ENCODE results near the gene RBP5. TPM values are rescaled to one million over a fixed set of nuclear protein-coding genes. Genes with fewer than 3 reads are reported as not detected.
A peak's percentile ranks its signal among the peaks of the same experiment; 100 is the strongest.

Gene RBP5
- polyA plus RNA-seq, 2 of the 4 experiments (the other 2 are of a cell fraction), result 0.25 TPM; not detected in 1

- TF ChIP-seq EHF (CRISPR knock-in tag; IDR thresholded peaks at IDR 0.05) (no peak), EP300 (IDR thresholded peaks at IDR 0.05) (0 out of 5 replicates have a peak, but pooled peaks of 1 of the 2 experiments have one; percentile 24), RNF2 (IDR thresholded peaks at IDR 0.05; ENCODE audit: borderline replicate concordance, low read depth) (no peak), CTCF (IDR thresholded peaks at IDR 0.05) (peak; percentile 88), PHF8 (IDR thresholded peaks at IDR 0.05; ENCODE audit: borderline replicate concordance, low read depth) (no peak), ZC3H11A (IDR thresholded peaks at IDR 0.05) (no peak), RCOR1 (IDR thresholded peaks at IDR 0.05; ENCODE audit: low read depth, low read length) (no peak), FOSL2 (IDR thresholded peaks at IDR 0.05) (no peak), FOSL2 (CRISPR knock-in tag; IDR thresholded peaks at IDR 0.05) (0 out of 2 replicates have a peak, but pooled peaks have one; percentile 16), RARB (CRISPR knock-in tag; IDR thresholded peaks at IDR 0.05) (peak; percentile 61; the same call in 1 of the 2 replicates), TFCP2L1 (CRISPR knock-in tag; IDR thresholded peaks at IDR 0.05) (no peak), JUNB (IDR thresholded peaks at IDR 0.05) (no peak), CEBPB (IDR thresholded peaks at IDR 0.05) (peak; percentile 85 to 98; a peak in 3 of 4 replicates), POLR2A (IDR thresholded peaks at IDR 0.05; ENCODE audit: low read length) (peak; percentile 41), HEYL (CRISPR knock-in tag; IDR thresholded peaks at IDR 0.05) (no peak), ZNF302 (CRISPR knock-in tag; IDR thresholded peaks at IDR 0.05) (no peak), ESRRA (IDR thresholded peaks at IDR 0.05; ENCODE audit: borderline replicate concordance, low read length) (0 out of 2 replicates have a peak, but pooled peaks have one; percentile 11), HOXA7 (CRISPR knock-in tag; IDR thresholded peaks at IDR 0.05) (0 out of 2 replicates have a peak, but pooled peaks have one; percentile 30), TP53 (CRISPR knock-in tag; IDR thresholded peaks at IDR 0.05) (no peak), ZSCAN20 (CRISPR knock-in tag; IDR thresholded peaks at IDR 0.05) (no peak), ATOH8 (CRISPR knock-in tag; IDR thresholded peaks at IDR 0.05; ENCODE audit: low read depth) (peak; percentile 27; the same call in 1 of the 2 replicates), REST (IDR thresholded peaks at IDR 0.05) (no peak), MAZ (IDR thresholded peaks at IDR 0.05; ENCODE audit: borderline replicate concordance, low read depth, low read length) (peak; percentile 52; the same call in 1 of the 2 replicates)
Observed at GRCh38 chr12:7108796-7109571, 19.7 kb downstream of the RBP5 start, which contains the start of gene C1RL (continued).

All from A549 (cell line).